ENCODE measurements around the gene COL23A1.
A peak's percentile ranks its signal among the peaks of the same experiment; 100 is the strongest.
"Not testable (repeated sequence)": the region's sequence is repeated elsewhere in the genome, so short reads cannot be mapped to it uniquely, and the experiment has no call there.

Gene COL23A1

GRCh38 chr5:178247481-178248456 is 342.4 kb downstream of the COL23A1 start:
- no peak for DNase-seq

GRCh38 chr5:178246624-178247279 is 343.4 kb downstream of the COL23A1 start:
- DNase-seq: no peak

GRCh38 chr5:178245389-178245788 is 344.8 kb downstream of the COL23A1 start:
- no peak for DNase-seq

- no peak for DNase-seq
Measured at GRCh38 chr5:178244576-178244975, 345.6 kb downstream of the COL23A1 start.

- no peak for DNase-seq
Measured at GRCh38 chr5:178242416-178242815, 347.8 kb downstream of the COL23A1 start.

- DNase-seq: no peak
Measured at GRCh38 chr5:178241688-178242231, 348.4 kb downstream of the COL23A1 start.

- DNase-seq: no peak
Measured at GRCh38 chr5:178241231-178241663, 348.9 kb downstream of the COL23A1 start.

GRCh38 chr5:178240766-178241165 is 349.4 kb downstream of the COL23A1 start:
- DNase-seq: no peak

GRCh38 chr5:178240341-178240741 is 349.9 kb downstream of the COL23A1 start:
- DNase-seq: no peak

GRCh38 chr5:178239626-178240301 is 350.4 kb downstream of the COL23A1 start:
- DNase-seq: not testable (repeated sequence)

GRCh38 chr5:178238711-178239592 is 351.2 kb downstream of the COL23A1 start:
- no peak for DNase-seq

- no peak for DNase-seq
Measured at GRCh38 chr5:178238313-178238635, 351.9 kb downstream of the COL23A1 start.

- no peak for DNase-seq
Measured at GRCh38 chr5:178237431-178238312, 352.5 kb downstream of the COL23A1 start.

GRCh38 chr5:178236679-178237078 is 353.5 kb downstream of the COL23A1 start:
- no peak for DNase-seq

GRCh38 chr5:178236126-178236525 is 354.1 kb downstream of the COL23A1 start:
- DNase-seq: no peak

GRCh38 chr5:178235588-178235974 is 354.6 kb downstream of the COL23A1 start:
- no peak for DNase-seq

- peak; percentile 44 for DNase-seq
Measured at GRCh38 chr5:178234750-178235587, 355.2 kb downstream of the COL23A1 start.

- no peak for DNase-seq
Measured at GRCh38 chr5:178234121-178234749, 356.0 kb downstream of the COL23A1 start.

- DNase-seq: no peak
Measured at GRCh38 chr5:178232920-178233429, 357.2 kb downstream of the COL23A1 start.
